ENCODE data around the gene DCAF6. TPM values are rescaled to one million over a fixed set of nuclear protein-coding genes. Genes with fewer than 3 reads are reported as not detected.

The DCAF6 gene
- total RNA-seq, 2 experiments from 2014 or later: 23.2 to 30.6 TPM

- H2AFZ ChIP-seq (ENCODE audit: low read length): no peak overlapping the region
- no TSS peak for BruUV-seq (replicated peaks)
- intact Hi-C loops (cut with micrococcal nuclease; ENCODE audit: unreplicated experiment): loop anchor here (5.0 to 10.0 kb wide), 3 partner anchors 181 to 366 kb away; no protein-coding TSS in a partner anchor
- H3K79me2 ChIP-seq (ENCODE audit: insufficient read depth, low read depth, low read length): no peaks in the 10 kb centered on the region
- DNase-seq (ENCODE audit: low spot score): no peak
- H3K4me3 ChIP-seq (ENCODE audit: low read depth, low read length, poor library complexity, severe bottlenecking): no peak overlapping the region
- TF ChIP-seq CTCF (conservative IDR thresholded peaks at IDR 0.05; ENCODE audit: low read length): no peak
- TF ChIP-seq EZH2phosphoT487 (IDR thresholded peaks at IDR 0.05; ENCODE audit: borderline replicate concordance, low read depth, low read length): no peak
- H3K4me1 ChIP-seq (ENCODE audit: insufficient read depth, low read length, poor library complexity, severe bottlenecking): no peaks in the 10 kb centered on the region
- POLR2A ChIA-PET: interaction anchor here (0.6 kb wide), 2 partner anchors 98 to 863 kb away, joined by 3 to 4 read pairs; partner anchors contain the start of gene POU2F1
- no peaks in the 10 kb centered on the region for H4K20me1 ChIP-seq (ENCODE audit: insufficient read depth, low read length)
- no peak overlapping the region for H3K27ac ChIP-seq (ENCODE audit: low read depth, low read length, poor library complexity, severe bottlenecking)
- CTCF ChIA-PET (ENCODE audit: unreplicated experiment): no interaction called here
- H3K9me3 ChIP-seq (ENCODE audit: low read length): no peaks in the 10 kb centered on the region
- no peaks in the 10 kb centered on the region for H3K36me3 ChIP-seq (ENCODE audit: insufficient read depth, low read length)
- no peak overlapping the region for H3K4me2 ChIP-seq (ENCODE audit: low read length)
- no peaks in the 10 kb centered on the region for H3K9me2 ChIP-seq (ENCODE audit: insufficient read depth, low read length)
Measured at GRCh38 chr1:168083456-168084325, 147.2 kb downstream of the DCAF6 start.

- peak; percentile 92 for TF ChIP-seq CTCF (conservative IDR thresholded peaks at IDR 0.05; ENCODE audit: low read length)
- no peak for TF ChIP-seq EZH2phosphoT487 (IDR thresholded peaks at IDR 0.05; ENCODE audit: borderline replicate concordance, low read depth, low read length)
- intact Hi-C loops (cut with micrococcal nuclease; ENCODE audit: unreplicated experiment): loop anchor here (5.0 to 10.0 kb wide), 3 partner anchors 182 to 367 kb away; no protein-coding TSS in a partner anchor
- Histone ChIP-seq H3K4me3 (ENCODE audit: low read depth, low read length, poor library complexity, severe bottlenecking) (no peak overlapping the region), H3K27ac (ENCODE audit: low read depth, low read length, poor library complexity, severe bottlenecking) (no peak overlapping the region), H3K79me2 (ENCODE audit: insufficient read depth, low read depth, low read length) (no peaks in the 10 kb centered on the region), H3K9me3 (ENCODE audit: low read length) (no peaks in the 10 kb centered on the region), H3K4me1 (ENCODE audit: insufficient read depth, low read length, poor library complexity, severe bottlenecking) (no peaks in the 10 kb centered on the region), H3K4me2 (ENCODE audit: low read length) (no peak overlapping the region), H3K9me2 (ENCODE audit: insufficient read depth, low read length) (no peaks in the 10 kb centered on the region), H2AFZ (ENCODE audit: low read length) (no peak overlapping the region), H4K20me1 (ENCODE audit: insufficient read depth, low read length) (no peaks in the 10 kb centered on the region), H3K36me3 (ENCODE audit: insufficient read depth, low read length) (no peaks in the 10 kb centered on the region)
- ChIA-PET CTCF (ENCODE audit: unreplicated experiment) (no interaction called here), POLR2A (no interaction called here)
- BruUV-seq (replicated peaks): no TSS peak
- DNase-seq (ENCODE audit: low spot score): peak; percentile 43
Measured at GRCh38 chr1:168084396-168085231, 148.1 kb downstream of the DCAF6 start.
